ENCODE results near the gene LTBP3. TPM values are rescaled to one million over a fixed set of nuclear protein-coding genes. Genes with fewer than 3 reads are reported as not detected.

Gene LTBP3
- total and polyA plus RNA-seq, 8 donors, result 44.7 to 151 (median 68.6) TPM

- Histone ChIP-seq H3K4me3 (no peak overlapping the region), H3K27me3 (no peaks in the 10 kb centered on the region), H3K9me3 (no peaks in the 10 kb centered on the region), H3K27ac (no peak overlapping the region), H3K4me1 (peaks cover 0 to 16% (median 3%) of the 10 kb centered on the region in 3 donors), H3K36me3 (no peaks in the 10 kb centered on the region)
- FAIRE-seq (no peak), ATAC-seq (no peak), DNase-seq (peak in 2 of 6 donors; percentile 54 to 74)
- intact Hi-C loops (cut with DNase I), result no loop called here
- TF ChIP-seq CTCF (IDR thresholded peaks at IDR 0.05), result no peak
- WGBS, 2 donors, result 82 to 89% methylated on average over 22 to 37 of the region's 37 CpGs
Measured at GRCh38 chr11:65553301-65554001, 4.7 kb downstream of the LTBP3 start.

- WGBS, 2 donors, result 65 to 68% methylated on average over 9 of the region's 9 CpGs
- H3K27ac ChIP-seq, result no peak overlapping the region
- TF ChIP-seq CTCF (IDR thresholded peaks at IDR 0.05), result peak in 1 of 4 donors; percentile 7
- ATAC-seq (no peak), FAIRE-seq (no peak), DNase-seq (no peak)
- no peaks in the 10 kb centered on the region for H3K9me3 ChIP-seq
- H3K4me1 ChIP-seq, result peaks cover 0 to 16% (median 3%) of the 10 kb centered on the region in 3 donors
- no peaks in the 10 kb centered on the region for H3K36me3 ChIP-seq
- intact Hi-C loops (cut with DNase I), result no loop called here
- H3K27me3 ChIP-seq, result no peaks in the 10 kb centered on the region
- no peak overlapping the region for H3K4me3 ChIP-seq
Measured at GRCh38 chr11:65552388-65552951, 5.7 kb downstream of the LTBP3 start.

GRCh38 chr11:65551572-65552387 is 6.4 kb downstream of the LTBP3 start:
- WGBS, 2 donors, result 35% methylated on average over 17 of the region's 17 CpGs
- H3K4me3 ChIP-seq, result no peak overlapping the region
- H3K4me1 ChIP-seq, result peaks cover 0 to 12% (median 3%) of the 10 kb centered on the region in 3 donors
- H3K27ac ChIP-seq, result peak overlapping the region in 3 of 4 donors; percentile 52 to 66 (median 57)
- DNase-seq (peak; percentile 79 to 90 (median 82)), ATAC-seq (peak; percentile 85 to 88 (median 86)), FAIRE-seq (no peak)
- no peaks in the 10 kb centered on the region for H3K36me3 ChIP-seq
- no peaks in the 10 kb centered on the region for H3K9me3 ChIP-seq
- H3K27me3 ChIP-seq, result no peaks in the 10 kb centered on the region
- intact Hi-C loops (cut with DNase I), result no loop called here
- peak; percentile 13 to 48 (median 32) for TF ChIP-seq CTCF (IDR thresholded peaks at IDR 0.05)

GRCh38 chr11:65549096-65549495 is 9.1 kb downstream of the LTBP3 start:
- H3K4me3 ChIP-seq, result no peak overlapping the region
- no peak overlapping the region for H3K27ac ChIP-seq
- H3K27me3 ChIP-seq, result no peaks in the 10 kb centered on the region
- FAIRE-seq, result no peak
- no peak for DNase-seq
- no peaks in the 10 kb centered on the region for H3K36me3 ChIP-seq
- H3K9me3 ChIP-seq, result no peaks in the 10 kb centered on the region
- peaks cover 0 to 6% (median 3%) of the 10 kb centered on the region in 3 donors for H3K4me1 ChIP-seq
- intact Hi-C loops (cut with DNase I), result no loop called here
- WGBS, 2 donors, result 93 to 96% methylated on average over 3 of the region's 3 CpGs
- TF ChIP-seq CTCF (IDR thresholded peaks at IDR 0.05), result no peak
- no peak for ATAC-seq
